Loucy (cell line): ENCODE measurements around the gene STRN3.

Experiments used
- H2AFZ ChIP-seq: fragments of 200-600 bp; sonication (generic); 2 replicates; pipeline ENCODE4 v1.6.0; 2016; ENCODE audit warnings: antibody characterized with exemption, mild to moderate bottlenecking, low read length, moderate library complexity
- H3F3A ChIP-seq: fragments of 200-600 bp; 2 replicates; pipeline ENCODE4 v1.6.0; 2016; ENCODE audit warnings: antibody characterized with exemption, low read depth, mild to moderate bottlenecking
- H3K27me3 ChIP-seq: fragments of 200-600 bp; sonication (generic); 2 replicates; pipeline ENCODE4 v1.6.1; 2014; ENCODE audit warnings: low read length, mild to moderate bottlenecking; ENCODE audit not compliant: insufficient read depth, poor library complexity, severe bottlenecking
- H3K36me3 ChIP-seq: fragments of 200-600 bp; sonication (generic); 2 replicates; pipeline ENCODE4 v1.6.1; 2016; ENCODE audit warnings: low read length; ENCODE audit not compliant: insufficient read depth
- H3K4me1 ChIP-seq: fragments of 200-600 bp; sonication (generic); 2 replicates; pipeline ENCODE4 v1.5.1; 2014; ENCODE audit warnings: low read length, mild to moderate bottlenecking; ENCODE audit not compliant: insufficient read depth, poor library complexity, severe bottlenecking
- H3K4me2 ChIP-seq: fragments of 200-600 bp; sonication (generic); 2 replicates; pipeline ENCODE4 v1.6.0; 2014; ENCODE audit warnings: antibody characterized with exemption, low read length, low read depth, mild to moderate bottlenecking; ENCODE audit not compliant: poor library complexity, severe bottlenecking
- H3K4me3 ChIP-seq: fragments of 200-600 bp; sonication (generic); 2 replicates; pipeline ENCODE4 v1.5.1; 2014; ENCODE audit warnings: low read length, mild to moderate bottlenecking, mixed read lengths; ENCODE audit not compliant: poor library complexity, severe bottlenecking
- H3K79me2 ChIP-seq: fragments of 200-600 bp; sonication (generic); 2 replicates; pipeline ENCODE4 v1.6.1; 2014; ENCODE audit warnings: low read length; ENCODE audit not compliant: insufficient read depth
- H3K9ac ChIP-seq: fragments of 200-600 bp; sonication (generic); 2 replicates; pipeline ENCODE4 v1.6.0; 2014; ENCODE audit warnings: mild to moderate bottlenecking, low read depth, low read length, moderate library complexity; ENCODE audit not compliant: poor library complexity, severe bottlenecking
- H3K9me2 ChIP-seq: fragments of 200-600 bp; sonication (generic); replicated peaks from 2 replicates; pipeline ENCODE4 v1.6.1; 2016; ENCODE audit warnings: low read depth, low read length, mixed read lengths
- H3K9me3 ChIP-seq: fragments of 200-600 bp; sonication (generic); 2 replicates; pipeline ENCODE4 v1.6.1; 2014; ENCODE audit warnings: mild to moderate bottlenecking, antibody characterized with exemption, low read length, low read depth; ENCODE audit not compliant: insufficient read depth
- H4K20me1 ChIP-seq: fragments of 200-600 bp; sonication (generic); 2 replicates; pipeline ENCODE4 v1.6.0; 2014; ENCODE audit warnings: antibody characterized with exemption, low read length, mild to moderate bottlenecking; ENCODE audit not compliant: insufficient read depth, poor library complexity, severe bottlenecking
- EZH2phosphoT487 ChIP-seq: fragments of 200-600 bp; IDR thresholded peaks from 2 replicates; pipeline ENCODE4 v1.6.1; 2018; ENCODE audit warnings: antibody characterized with exemption, mild to moderate bottlenecking, moderate library complexity, borderline replicate concordance
- TF ChIP-seq, protein P1 (sequence below): fragments of 200-600 bp; sonication (generic); conservative IDR thresholded peaks from 2 replicates; pipeline ENCODE4 v1.5.1; 2014; ENCODE audit warnings: mild to moderate bottlenecking, antibody characterized with exemption, low read length

The STRN3 gene

DNA sequence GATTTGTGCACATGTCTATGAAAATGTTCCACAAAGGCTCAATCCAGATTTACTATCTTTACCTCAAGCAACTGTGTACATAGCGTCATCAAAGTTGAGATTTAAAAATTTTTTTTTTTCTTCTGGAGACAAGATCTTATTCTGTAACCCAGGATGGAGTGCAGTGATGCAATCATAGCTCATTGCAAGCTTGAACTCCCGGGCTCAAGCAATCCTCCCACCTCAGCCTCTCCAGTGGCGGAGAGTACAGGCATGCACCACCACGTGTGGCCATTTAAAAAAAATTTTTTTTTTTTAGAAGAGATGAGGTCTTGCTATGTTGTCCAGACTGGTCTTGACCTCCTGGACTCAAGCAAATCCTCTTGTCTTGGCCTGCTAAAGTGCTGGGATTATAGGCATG lies 149.5 kb downstream of the STRN3 start:
- no peak for TF ChIP-seq EZH2phosphoT487
- TF ChIP-seq, protein P1, sequence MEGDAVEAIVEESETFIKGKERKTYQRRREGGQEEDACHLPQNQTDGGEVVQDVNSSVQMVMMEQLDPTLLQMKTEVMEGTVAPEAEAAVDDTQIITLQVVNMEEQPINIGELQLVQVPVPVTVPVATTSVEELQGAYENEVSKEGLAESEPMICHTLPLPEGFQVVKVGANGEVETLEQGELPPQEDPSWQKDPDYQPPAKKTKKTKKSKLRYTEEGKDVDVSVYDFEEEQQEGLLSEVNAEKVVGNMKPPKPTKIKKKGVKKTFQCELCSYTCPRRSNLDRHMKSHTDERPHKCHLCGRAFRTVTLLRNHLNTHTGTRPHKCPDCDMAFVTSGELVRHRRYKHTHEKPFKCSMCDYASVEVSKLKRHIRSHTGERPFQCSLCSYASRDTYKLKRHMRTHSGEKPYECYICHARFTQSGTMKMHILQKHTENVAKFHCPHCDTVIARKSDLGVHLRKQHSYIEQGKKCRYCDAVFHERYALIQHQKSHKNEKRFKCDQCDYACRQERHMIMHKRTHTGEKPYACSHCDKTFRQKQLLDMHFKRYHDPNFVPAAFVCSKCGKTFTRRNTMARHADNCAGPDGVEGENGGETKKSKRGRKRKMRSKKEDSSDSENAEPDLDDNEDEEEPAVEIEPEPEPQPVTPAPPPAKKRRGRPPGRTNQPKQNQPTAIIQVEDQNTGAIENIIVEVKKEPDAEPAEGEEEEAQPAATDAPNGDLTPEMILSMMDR, result no peak
- H3K4me2 ChIP-seq, result no peak overlapping the region

DNA sequence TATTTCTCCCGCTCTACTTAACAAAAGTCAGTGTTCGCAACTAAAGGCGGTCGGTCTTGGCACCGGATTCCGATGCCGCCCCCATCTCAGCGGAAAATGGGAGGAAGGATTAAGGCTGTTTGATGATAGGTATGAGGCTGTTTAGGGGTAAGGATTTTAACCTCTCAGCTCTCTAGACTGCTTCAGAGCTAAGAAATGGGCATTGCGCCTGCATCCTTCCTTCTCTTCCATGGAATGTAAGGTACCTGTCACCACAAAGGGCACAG lies 150.5 kb downstream of the STRN3 start:
- Histone ChIP-seq H3K79me2 (no peaks in the 10 kb centered on the region), H3K36me3 (no peaks in the 10 kb centered on the region), H3K4me3 (no peak overlapping the region), H3K4me1 (no peaks in the 10 kb centered on the region), H4K20me1 (no peaks in the 10 kb centered on the region), H2AFZ (no peak overlapping the region), H3K9ac (no peak overlapping the region), H3K9me3 (no peaks in the 10 kb centered on the region), H3K9me2 (no peaks in the 10 kb centered on the region), H3K27me3 (no peaks in the 10 kb centered on the region), H3F3A (no peaks in the 10 kb centered on the region), H3K4me2 (no peak overlapping the region)
- TF ChIP-seq, protein P1, result no peak
- no peak for TF ChIP-seq EZH2phosphoT487

More for the DNA sequence above, 149.5 kb downstream of the STRN3 start:
- Histone ChIP-seq H3K9ac (no peak overlapping the region), H3K4me3 (no peak overlapping the region), H3K4me1 (no peaks in the 10 kb centered on the region), H2AFZ (no peak overlapping the region), H3K79me2 (no peaks in the 10 kb centered on the region), H3K9me3 (no peaks in the 10 kb centered on the region), H4K20me1 (no peaks in the 10 kb centered on the region), H3K27me3 (no peaks in the 10 kb centered on the region), H3F3A (no peaks in the 10 kb centered on the region), H3K9me2 (no peaks in the 10 kb centered on the region), H3K36me3 (no peaks in the 10 kb centered on the region)

DNA sequence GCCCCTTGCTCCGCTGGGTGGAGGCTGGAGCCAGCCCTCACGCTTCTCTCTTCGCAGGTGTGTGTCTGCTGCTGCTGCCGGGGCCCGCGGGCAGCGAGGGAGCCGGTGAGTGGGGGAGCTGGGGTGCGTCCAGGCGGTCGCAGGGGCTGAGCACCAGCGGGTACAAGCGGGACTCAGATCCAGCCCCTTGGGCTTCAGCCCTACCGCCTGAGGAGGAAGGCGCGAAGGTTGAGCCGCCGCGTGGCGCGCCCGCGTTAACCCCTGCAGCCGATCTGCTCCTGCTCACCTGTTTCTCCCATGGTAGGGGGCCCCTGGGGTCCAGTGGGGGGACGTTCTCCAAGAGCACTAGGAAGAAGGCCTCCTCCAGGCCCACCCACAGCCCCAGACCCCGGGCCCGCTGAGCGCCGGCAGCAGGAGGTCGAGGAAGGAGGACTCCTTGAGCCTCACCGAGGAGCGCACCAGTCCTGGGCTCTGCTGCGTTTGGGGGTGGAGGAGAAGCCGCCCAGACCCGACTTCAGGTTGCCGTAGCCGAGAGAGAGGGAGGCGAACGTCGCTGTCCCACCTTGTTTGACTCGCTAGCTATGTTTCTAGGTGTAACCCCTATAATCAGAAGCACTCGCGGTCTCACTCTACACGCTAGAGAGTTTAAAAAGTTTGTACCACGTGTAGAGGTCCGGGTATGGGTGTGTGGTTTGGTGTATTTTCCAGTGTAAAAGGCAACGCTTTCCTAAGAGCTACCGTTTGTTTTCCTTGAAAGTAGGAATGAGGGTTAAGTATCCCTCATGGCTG lies 151.0 kb downstream of the STRN3 start:
- Histone ChIP-seq H3K9ac (no peak overlapping the region), H3K9me3 (no peaks in the 10 kb centered on the region), H3K4me2 (no peak overlapping the region), H3F3A (no peaks in the 10 kb centered on the region), H3K4me1 (no peaks in the 10 kb centered on the region), H4K20me1 (no peaks in the 10 kb centered on the region), H3K36me3 (no peaks in the 10 kb centered on the region), H3K79me2 (no peaks in the 10 kb centered on the region), H3K27me3 (no peaks in the 10 kb centered on the region), H2AFZ (no peak overlapping the region), H3K9me2 (no peaks in the 10 kb centered on the region), H3K4me3 (no peak overlapping the region)
- TF ChIP-seq, protein P1, result no peak
- TF ChIP-seq EZH2phosphoT487, result no peak
